HL-60 (cell line): ENCODE data around the gene ELL2.
A peak's percentile ranks its signal among the peaks of the same experiment; 100 is the strongest.

Experiments used
- DNase-seq, 2 experiments: peaks; one replicate each; pipeline ENCODE4 v3.0.0-alpha.2; 2010 to 2020; ENCODE audit warnings: low read depth in 1 of 2, low spot score in 1 of 2
- H3K27ac ChIP-seq: fragments of 250-450 bp; sonication (Bioruptor Pico); replicated peaks from 2 replicates; pipeline ENCODE4 v1.5.1; 2020; ENCODE audit warnings: mild to moderate bottlenecking, moderate library complexity
- H3K27me3 ChIP-seq: fragments of 250-450 bp; sonication (Bioruptor Pico); 2 replicates; pipeline ENCODE4 v1.5.1; 2021; ENCODE audit warnings: mild to moderate bottlenecking, moderate library complexity; ENCODE audit not compliant: insufficient read depth, poor library complexity, severe bottlenecking
- H3K4me3 ChIP-seq: replicated peaks from 2 replicates; pipeline ENCODE4 v1.5.1; 2011; ENCODE audit warnings: mild to moderate bottlenecking, control low read depth, low read length; ENCODE audit not compliant: insufficient read depth
- CTCF ChIP-seq: IDR thresholded peaks from one replicate; pipeline ENCODE4 v1.5.1; 2011; ENCODE audit warnings: low read length, control low read depth, inconsistent platforms; ENCODE audit not compliant: insufficient read depth
- GABPA ChIP-seq: IDR thresholded peaks from 2 replicates; pipeline ENCODE4 v1.6.1; 2012; ENCODE audit warnings: low read depth
- POLR2AphosphoS5 ChIP-seq: IDR thresholded peaks from 2 replicates; pipeline ENCODE4 v1.6.1; 2012; ENCODE audit warnings: low read depth
- REST ChIP-seq: IDR thresholded peaks from 2 replicates; pipeline ENCODE4 v1.6.1; 2012; ENCODE audit warnings: low read depth; ENCODE audit not compliant: insufficient replicate concordance
- SPI1 ChIP-seq: IDR thresholded peaks from 2 replicates; pipeline ENCODE4 v1.6.1; 2012; ENCODE audit warnings: low read depth, mild to moderate bottlenecking, borderline replicate concordance

Gene ELL2

GRCh38 chr5:95848701-95849100 lies 113.0 kb downstream of the ELL2 start:
- DNase-seq, result no peak
- no peak overlapping the region for H3K4me3 ChIP-seq
- TF ChIP-seq SPI1 (no peak), CTCF (no peak), REST (no peak), GABPA (no peak), POLR2AphosphoS5 (no peak)
- H3K27ac ChIP-seq, result no peak overlapping the region
- no peaks in the 10 kb centered on the region for H3K27me3 ChIP-seq

- no peak for TF ChIP-seq REST
- TF ChIP-seq CTCF, result no peak
- no peak for TF ChIP-seq GABPA
- TF ChIP-seq POLR2AphosphoS5, result no peak
- no peak for TF ChIP-seq SPI1
- no peak overlapping the region for H3K4me3 ChIP-seq
- no peak for DNase-seq
- H3K27me3 ChIP-seq, result no peaks in the 10 kb centered on the region
- H3K27ac ChIP-seq, result no peak overlapping the region
Observed at GRCh38 chr5:95847261-95847592, 114.4 kb downstream of the ELL2 start.

DNA sequence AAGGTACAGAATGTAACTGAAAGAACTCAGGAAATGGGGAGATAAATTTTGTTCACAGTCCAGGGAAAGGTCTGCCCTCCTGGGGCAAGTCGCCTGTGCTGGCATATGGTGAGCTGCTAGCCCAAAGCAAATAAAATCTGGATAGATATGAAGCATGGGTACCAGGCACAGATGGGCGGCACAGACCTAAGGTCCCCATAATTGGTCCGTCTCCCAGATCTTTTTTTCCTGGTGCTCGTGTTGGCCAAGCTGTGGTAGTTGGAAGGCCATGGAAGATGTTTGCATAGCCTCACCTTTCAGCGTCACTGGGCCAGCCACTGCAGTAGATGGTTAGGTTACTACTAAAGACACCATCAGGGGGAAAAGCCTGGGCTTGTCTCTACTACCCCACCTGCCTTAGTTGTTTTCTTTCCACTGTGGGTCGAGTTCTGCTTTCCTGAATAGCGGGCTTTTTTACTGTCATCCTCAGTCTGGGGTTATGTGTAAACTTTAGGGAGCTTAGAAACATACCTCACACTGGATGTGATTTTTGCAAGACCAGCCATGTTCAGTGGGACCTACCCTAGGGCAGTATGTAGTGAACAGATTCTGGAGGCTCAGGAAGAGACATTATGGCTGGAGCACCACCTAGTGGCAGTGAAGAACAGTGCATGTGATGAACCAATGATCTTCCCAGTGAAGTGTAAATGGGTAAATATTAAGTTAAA lies 114.9 kb downstream of the ELL2 start:
- Histone ChIP-seq H3K27ac (no peak overlapping the region), H3K4me3 (no peak overlapping the region), H3K27me3 (no peaks in the 10 kb centered on the region)
- peak in 1 of 2 experiments; percentile 43 for DNase-seq
- TF ChIP-seq SPI1 (no peak), CTCF (peak; percentile 51)

GRCh38 chr5:95845391-95845790 lies 116.3 kb downstream of the ELL2 start:
- no peaks in the 10 kb centered on the region for H3K27me3 ChIP-seq
- H3K27ac ChIP-seq, result no peak overlapping the region
- DNase-seq, result no peak
- H3K4me3 ChIP-seq, result no peak overlapping the region
- no peak for TF ChIP-seq POLR2AphosphoS5
- TF ChIP-seq SPI1, result no peak
- TF ChIP-seq CTCF, result no peak
- no peak for TF ChIP-seq GABPA
- no peak for TF ChIP-seq REST
